HG03196 (cell line): ENCODE measurements around the gene SLC17A9.

Experiments used
- ATAC-seq: cut with Tn5 transposase; IDR thresholded peaks from one replicate; pipeline ENCODE4 v1.9.1; 2021; ENCODE audit not compliant: unreplicated experiment

Gene SLC17A9

DNA sequence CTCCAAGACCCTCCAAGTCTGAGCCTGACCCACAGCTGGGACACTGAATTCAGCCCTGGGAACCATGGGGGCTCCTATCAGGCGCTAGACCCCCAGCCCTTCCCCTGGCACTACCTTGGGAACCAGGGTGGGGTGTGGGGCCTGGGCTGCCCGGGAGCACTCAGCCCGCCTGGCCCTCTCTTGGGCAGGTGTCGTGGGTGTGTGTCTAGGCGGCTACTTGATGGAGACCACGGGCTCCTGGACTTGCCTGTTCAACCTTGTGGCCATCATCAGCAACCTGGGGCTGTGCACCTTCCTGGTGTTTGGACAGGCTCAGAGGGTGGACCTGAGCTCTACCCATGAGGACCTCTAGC lies 14.6 kb downstream of the SLC17A9 start:
- no peak for ATAC-seq

- ATAC-seq = no peak
These were observed 15.3 kb downstream of the SLC17A9 start for GRCh38 chr20:62967628-62968351.

- no peak for ATAC-seq
These were observed 16.1 kb downstream of the SLC17A9 start for GRCh38 chr20:62968378-62969178.

- no peak for ATAC-seq
These were observed 16.8 kb downstream of the SLC17A9 start for GRCh38 chr20:62969179-62969760.

GRCh38 chr20:62969939-62970306 lies 17.4 kb downstream of the SLC17A9 start:
- ATAC-seq = no peak

- ATAC-seq = no peak
These were observed 18.1 kb downstream of the SLC17A9 start for GRCh38 chr20:62970307-62971210.

DNA sequence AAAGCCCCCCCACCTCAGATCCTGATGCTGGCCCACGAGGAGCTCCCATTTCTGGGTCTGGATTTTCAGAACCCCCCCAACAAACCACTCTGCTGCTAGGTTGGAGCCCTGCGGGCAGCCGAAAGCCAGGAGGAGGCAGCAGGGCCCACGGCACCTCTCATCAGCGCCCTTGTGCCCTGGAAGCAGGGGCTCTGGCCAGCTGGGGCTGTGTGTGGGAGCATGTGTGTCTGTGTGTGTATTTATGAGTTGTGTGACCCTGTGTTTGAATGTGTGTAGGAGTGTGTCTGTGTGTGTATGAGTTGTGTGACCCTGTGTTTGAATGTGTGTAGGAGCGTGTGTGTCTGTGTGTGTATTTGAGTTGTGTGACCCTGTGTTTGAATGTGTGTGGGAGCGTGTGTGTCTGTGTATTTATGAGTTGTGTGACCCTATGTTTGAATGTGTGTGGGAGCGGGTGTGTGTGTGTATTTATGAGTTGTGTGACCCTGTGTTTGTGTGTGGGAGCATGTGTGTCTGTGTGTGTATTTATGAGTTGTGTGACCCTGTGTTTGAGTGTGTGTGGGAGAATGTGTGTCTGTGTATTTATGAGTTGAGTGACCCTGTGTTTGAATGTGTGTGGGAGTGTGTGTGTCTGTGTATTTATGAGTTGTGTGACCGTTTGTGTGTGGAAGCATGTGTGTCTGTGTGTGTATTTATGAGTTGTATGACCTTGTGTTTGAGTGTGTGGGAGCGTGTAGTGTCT lies 18.9 kb downstream of the SLC17A9 start:
- ATAC-seq = no peak

DNA sequence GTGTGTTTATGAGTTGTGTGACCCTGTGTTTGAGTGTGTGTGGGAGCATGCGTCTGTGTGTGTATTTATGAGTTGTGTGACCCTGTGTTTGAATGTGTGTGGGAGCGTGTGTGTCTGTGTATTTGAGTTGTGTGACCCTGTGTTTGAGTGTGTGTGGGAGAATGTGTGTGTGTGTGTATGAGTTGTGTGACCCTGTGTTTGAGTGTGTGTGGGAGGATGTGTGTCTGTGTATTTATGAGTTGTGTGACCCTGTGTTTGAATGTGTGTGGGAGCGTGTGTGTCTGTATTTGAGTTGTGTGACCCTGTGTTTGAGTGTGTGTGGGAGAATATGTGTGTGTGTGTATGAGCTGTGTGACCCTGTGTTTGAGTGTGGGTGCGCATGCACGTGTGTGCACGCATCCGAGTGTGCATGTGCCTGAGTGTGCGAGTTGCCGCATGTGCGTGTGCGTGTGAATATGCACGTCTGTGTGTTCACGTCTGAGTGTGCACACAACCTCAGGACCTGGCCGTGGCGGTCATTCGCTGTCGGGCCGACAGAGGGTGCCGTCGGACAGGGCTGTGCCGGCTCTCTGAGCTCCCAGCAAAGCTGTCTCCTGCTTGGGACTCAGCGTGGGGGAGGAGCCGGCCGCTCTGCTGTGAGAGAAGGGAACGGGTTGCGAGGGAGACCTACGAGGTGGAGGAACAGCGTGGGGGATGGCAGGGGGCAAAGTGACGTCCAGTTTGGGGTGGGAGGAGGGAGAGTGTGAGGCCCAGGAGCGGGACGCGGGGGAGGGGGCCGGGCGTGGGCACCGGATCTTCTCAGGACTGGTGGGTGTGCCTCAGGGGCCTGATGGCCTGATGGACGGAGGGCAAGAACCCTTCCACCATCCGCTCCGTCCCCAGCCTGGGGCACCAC lies 19.7 kb downstream of the SLC17A9 start:
- peak; percentile 65 for ATAC-seq

- ATAC-seq = no peak
These were observed 20.6 kb downstream of the SLC17A9 start for GRCh38 chr20:62972845-62973745.

DNA sequence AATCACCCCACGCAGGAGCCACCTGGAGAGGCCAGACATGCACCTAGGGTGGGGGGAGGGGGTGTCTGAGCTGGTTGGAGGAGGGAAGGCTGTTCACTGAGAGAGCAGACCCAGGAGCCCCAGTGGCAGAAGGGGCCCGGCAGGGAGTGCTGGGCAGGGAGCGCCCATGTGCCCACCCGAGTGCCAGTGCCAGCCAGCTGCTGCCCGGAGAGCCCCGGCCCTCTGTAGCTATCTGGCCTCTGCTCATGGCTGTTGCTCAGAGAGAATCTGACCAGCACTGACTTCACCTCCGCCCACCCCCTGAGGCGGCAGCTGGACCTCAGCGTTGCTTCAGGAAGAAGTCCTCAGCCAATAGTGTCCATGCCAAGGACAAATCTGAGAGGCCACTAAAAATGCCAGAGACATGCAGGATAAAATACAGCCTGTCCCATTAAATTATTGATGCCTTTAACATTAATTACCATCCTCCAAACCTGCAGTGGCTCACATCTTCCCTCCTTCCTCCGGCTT lies 22.8 kb downstream of the SLC17A9 start:
- no peak for ATAC-seq

GRCh38 chr20:62975812-62976508 lies 23.5 kb downstream of the SLC17A9 start:
- no peak for ATAC-seq

DNA sequence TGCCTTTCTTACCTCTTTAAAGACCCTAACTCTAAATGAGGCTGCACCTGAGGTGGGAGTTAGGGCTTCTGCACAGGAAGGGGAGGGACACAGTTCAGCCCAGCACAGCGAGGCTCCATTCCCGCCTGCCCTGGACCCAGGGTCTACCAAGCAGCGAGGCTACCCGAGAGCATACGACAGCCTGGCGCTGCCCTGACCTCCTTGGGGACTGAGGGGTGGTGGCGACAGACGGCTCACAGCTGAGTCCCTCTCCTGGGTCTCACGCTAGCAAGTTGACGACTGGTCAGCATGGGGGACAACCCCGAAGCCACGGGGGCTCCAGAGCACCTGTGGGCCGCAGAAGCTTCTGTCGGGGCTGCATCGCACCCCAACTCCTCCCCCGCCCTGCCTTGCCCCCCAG lies 24.4 kb downstream of the SLC17A9 start:
- ATAC-seq = no peak

DNA sequence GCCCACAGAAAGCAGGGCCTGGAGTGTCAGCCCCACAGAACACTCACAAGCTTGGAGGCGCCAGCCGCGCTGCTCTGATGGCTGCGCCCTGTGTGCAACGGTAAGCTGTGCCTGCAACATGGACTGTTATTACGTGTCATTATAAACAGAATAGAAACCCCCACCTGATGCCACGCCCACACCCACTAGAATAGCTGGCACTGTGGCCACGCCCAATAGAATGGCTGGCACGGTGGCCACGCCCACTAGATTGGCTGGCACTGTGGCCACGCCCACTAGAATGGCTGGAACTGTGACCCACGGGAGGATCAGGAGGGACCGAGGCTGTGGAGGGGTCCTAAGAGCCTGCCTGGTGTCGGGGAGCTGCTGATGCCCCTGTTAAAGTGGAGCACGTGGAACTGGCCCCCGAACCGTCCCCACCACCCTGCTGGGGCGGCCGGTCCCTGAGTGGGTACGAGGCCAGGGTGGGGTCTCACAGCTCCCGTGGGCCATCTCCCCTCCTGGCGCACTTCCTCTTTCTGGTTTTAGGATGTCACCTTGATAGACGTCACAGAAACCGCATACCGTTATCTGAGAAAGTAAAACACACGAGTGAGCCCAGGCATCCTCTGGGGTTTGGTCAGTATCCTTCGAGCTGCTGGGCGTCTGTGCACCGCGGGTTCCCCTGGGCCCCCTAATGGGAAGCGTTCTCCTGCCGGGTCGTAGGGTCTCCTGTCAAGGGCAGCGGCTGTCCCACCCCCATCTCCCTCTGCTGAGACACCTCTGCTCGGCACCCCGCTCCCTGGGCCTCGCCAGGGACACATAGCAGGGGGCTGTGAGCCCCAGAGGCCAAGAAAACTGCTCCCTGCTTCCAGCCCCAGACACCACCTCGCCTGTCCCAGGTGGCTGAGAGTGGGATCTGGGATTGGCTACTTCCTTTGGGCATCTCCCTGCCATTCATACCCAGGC lies 25.4 kb downstream of the SLC17A9 start:
- ATAC-seq = peak; percentile 52

- ATAC-seq = no peak
These were observed 26.0 kb downstream of the SLC17A9 start for GRCh38 chr20:62978561-62978943.

- no peak for ATAC-seq
These were observed 26.8 kb downstream of the SLC17A9 start for GRCh38 chr20:62979310-62979709.

DNA sequence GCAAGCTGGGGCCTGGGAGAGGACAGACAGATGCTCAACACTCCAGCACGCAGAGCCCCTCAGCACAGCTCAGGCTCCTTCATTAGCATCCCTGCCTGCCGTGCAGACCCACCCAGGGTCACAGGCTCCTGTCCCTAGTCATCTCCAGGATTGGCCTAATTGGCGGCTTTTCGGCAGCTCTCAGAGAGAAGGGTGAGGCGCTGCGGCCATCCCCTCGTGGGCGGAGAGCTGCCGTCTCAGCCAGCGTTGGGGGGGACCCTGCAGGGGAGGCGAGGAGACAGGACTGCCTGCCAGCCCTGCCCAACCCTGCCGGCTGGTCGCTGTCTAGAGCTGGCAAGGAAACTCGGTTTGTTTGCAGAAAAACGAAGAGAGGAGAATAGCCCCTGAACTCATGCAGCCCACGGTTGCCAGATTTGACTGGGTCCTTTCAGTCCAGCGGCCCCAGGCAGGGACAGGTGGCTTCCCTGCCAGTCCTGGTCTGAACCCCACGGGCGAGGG lies 27.4 kb downstream of the SLC17A9 start:
- no peak for ATAC-seq
